KOPT-K1 (cell line): ENCODE measurements around the gene SPG11.
"Not testable (repeated sequence)": the region's sequence is repeated elsewhere in the genome, so short reads cannot be mapped to it uniquely, and the experiment has no call there.

Experiments
- H3K27ac ChIP-seq: fragments of 200-600 bp; sonication (generic); 2 replicates; pipeline ENCODE4 v1.5.1; 2016; ENCODE audit warnings: antibody characterized with exemption, mild to moderate bottlenecking, low read depth, low read length; ENCODE audit not compliant: poor library complexity, severe bottlenecking
- H3K36me3 ChIP-seq: fragments of 200-600 bp; sonication (generic); 2 replicates; pipeline ENCODE4 v1.5.1; 2017; ENCODE audit warnings: antibody characterized with exemption, mild to moderate bottlenecking, low read length, moderate library complexity; ENCODE audit not compliant: insufficient read depth
- H3K9me3 ChIP-seq: fragments of 200-600 bp; sonication (generic); 2 replicates; pipeline ENCODE4 v1.5.1; 2017; ENCODE audit warnings: antibody characterized with exemption, low read length, mild to moderate bottlenecking; ENCODE audit not compliant: insufficient read depth, poor library complexity, severe bottlenecking

SPG11 gene

DNA sequence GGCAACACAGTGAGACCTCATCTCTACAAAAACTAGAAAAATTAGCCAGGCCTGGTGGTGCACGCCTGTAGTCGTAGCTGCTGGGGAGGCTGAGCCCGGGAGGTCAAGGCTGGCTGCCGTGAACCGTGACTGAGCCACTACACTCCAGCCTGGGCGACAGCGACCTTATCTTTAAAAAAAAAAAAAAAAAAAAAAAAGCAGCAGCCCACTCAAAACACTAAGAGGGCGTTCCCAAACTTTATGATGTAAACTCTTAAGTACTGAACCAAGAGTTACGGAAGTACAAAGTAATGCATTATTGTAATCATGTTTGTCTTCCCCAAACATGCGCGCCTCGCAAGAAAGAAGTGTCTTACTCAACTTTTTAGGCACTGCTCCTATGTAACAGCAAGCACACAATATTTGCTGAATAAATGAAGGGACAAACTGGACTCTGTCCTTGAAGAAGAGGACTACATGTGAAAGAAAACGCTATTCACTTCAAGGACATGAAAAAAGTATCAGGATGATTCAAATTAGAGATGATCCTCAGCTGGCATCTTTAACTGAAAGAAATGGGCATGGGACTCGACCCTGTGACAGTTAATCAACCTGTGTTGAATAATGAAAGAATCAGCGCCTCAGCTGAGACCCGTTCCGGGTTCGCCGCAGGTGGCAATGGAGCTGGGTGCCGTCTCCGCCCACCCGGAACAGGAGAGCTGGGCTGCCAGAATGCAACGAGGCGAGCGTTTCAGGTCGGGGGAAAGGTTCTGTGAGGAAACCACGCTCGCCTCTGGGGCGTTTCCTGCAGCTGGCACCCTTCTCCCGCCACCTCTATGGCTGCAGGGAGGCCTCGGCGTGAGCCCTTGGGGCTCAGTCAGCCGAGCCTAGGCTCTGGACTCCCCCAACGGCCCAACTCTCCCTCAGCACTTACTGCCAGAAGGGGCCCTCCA is 718 bp downstream of the SPG11 start:
- H3K36me3 ChIP-seq: peaks cover 22% of the 10 kb centered on the region
- H3K27ac ChIP-seq: peak overlapping the region; percentile 97
- no peaks in the 10 kb centered on the region for H3K9me3 ChIP-seq

DNA sequence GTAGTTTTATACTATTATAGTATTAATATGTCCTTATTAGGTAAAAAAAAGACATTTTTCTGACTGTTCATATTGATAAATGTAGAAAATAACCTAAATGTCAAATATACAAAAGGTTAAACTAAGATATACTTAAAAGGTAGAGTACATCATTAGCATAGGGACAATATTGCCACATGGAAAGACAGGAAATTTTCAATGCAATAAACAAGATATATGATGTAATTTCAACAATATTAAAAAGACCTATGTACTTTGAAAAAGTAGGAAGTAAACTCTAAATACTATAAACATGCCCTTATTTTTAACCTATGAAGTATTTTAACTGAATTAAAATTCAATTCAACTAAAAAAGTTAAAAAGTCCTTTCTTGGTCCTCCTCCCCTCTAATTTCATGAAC is 1.9 kb downstream of the SPG11 start:
- no peaks in the 10 kb centered on the region for H3K9me3 ChIP-seq
- peaks cover 34% of the 10 kb centered on the region for H3K36me3 ChIP-seq
- H3K27ac ChIP-seq: no peak overlapping the region

DNA sequence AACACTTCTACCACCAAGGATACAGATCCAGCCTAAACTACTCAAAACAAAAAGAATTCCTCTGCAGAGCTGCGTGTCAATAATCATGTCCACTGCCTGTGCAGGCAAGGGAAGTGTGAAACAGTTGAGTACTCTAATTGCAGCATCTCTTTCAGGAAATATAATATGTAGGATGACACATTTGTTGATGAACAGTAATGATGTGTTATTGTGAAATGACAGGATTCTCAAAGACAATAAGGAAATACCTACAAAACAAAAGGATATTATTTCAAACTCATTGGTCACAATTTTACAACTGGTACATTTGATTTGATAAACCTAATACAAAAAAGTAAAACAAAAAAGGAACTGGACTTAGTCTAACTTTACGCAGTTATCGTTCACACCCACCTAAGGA is 4.4 kb downstream of the SPG11 start:
- H3K36me3 ChIP-seq: peaks cover 59% of the 10 kb centered on the region
- no peak overlapping the region for H3K27ac ChIP-seq
- no peaks in the 10 kb centered on the region for H3K9me3 ChIP-seq

DNA sequence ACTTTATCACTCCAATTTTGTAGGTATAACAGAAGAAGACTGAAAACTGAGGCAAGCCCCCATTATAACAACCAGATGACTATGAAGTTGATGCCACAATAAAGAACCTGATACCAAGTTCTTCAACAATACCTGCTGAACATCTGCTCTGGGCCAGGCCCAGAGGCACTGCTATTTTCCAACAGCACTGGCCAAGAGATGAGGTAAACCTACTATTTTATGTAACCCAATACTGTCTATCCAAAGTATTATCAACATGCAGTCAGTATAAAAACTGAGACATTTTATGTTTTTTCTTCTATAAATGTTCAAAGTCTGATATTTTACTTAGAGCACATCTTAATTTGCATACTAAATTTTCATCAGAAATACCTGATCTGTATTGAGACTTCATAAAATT is 6.1 kb downstream of the SPG11 start:
- Histone ChIP-seq H3K36me3 (peaks cover 67% of the 10 kb centered on the region), H3K9me3 (no peaks in the 10 kb centered on the region), H3K27ac (no peak overlapping the region)

DNA sequence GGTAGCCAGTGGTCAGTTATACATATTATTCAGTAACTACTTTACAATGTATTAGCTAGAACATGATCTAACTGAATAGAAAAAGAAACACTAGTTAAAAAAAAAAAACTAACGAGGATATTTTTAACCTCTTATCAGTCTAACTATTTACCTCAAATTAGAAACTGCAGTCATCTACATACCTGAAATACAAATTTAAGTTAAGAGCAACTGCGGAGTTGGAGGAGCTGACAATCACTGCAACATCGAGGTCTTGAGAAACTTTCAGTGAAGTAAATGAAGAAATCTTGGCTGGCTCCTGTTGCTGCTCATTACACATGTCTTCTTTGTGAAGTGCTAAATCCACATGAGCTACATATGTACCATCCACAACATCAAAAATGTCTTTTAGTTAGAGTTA is 6.5 kb downstream of the SPG11 start:
- Histone ChIP-seq H3K9me3 (no peaks in the 10 kb centered on the region), H3K27ac (no peak overlapping the region), H3K36me3 (peaks cover 71% of the 10 kb centered on the region)

DNA sequence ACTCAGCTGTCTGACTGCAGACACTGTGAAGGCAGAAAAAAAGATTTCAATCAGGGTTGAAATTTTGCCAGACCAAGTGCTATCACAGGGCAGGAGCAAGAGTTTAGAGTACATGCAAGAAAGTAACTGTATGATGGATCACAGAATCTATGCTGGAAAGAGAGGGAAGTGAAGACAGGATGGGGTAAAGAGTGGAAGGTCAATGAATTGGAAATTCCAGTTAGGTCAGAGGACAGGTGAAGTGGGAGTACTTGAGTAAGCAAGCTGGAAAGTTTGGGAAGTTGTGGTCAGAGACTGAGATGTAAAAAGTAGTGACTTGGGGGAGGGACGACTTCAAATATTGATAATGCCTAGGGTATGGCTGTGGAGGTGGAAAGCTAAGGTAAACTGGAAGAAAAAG is 7.2 kb downstream of the SPG11 start:
- Histone ChIP-seq H3K27ac (no peak overlapping the region), H3K9me3 (no peaks in the 10 kb centered on the region), H3K36me3 (peaks cover 77% of the 10 kb centered on the region)

DNA sequence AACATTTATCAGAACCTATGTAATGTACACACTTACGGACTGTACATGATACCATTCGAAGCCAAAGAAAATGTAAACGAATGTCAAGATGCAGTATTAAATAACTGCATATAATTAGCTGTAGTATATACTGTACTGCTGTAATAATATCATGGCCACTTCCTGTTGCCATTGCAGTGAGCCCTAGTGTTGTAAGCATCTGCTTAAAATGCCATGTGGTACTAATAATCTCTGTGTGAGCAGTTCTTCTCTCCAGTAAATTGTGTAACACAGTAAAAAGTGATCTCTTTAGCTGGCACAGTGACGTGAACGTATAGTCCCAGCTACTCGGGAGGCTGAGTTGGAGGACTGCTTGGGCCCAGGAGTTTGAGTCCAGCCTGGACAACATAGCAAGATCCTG is 8.6 kb downstream of the SPG11 start:
- Histone ChIP-seq H3K36me3 (peaks cover 85% of the 10 kb centered on the region), H3K27ac (no peak overlapping the region), H3K9me3 (no peaks in the 10 kb centered on the region)

DNA sequence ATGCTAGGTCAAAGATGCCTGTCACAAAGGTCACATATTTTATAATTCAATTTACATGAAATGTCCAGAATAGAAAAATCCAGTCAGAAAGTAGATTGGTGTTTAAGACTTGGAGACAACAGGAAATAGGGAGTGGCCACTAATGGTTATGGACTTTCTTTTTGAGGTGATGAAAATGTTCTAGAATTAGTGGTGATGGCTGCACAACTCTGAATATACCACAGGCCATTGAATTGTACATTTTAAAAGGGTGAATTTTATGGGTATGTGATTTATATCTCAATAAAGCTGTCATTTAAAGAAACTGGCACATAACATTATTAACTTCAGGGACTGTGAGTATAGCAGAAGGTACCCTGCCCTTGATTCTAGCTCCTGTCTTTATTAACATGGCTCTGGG is 15.8 kb downstream of the SPG11 start:
- no peak overlapping the region for H3K27ac ChIP-seq
- H3K9me3 ChIP-seq: no peaks in the 10 kb centered on the region
- peaks cover 64% of the 10 kb centered on the region for H3K36me3 ChIP-seq

DNA sequence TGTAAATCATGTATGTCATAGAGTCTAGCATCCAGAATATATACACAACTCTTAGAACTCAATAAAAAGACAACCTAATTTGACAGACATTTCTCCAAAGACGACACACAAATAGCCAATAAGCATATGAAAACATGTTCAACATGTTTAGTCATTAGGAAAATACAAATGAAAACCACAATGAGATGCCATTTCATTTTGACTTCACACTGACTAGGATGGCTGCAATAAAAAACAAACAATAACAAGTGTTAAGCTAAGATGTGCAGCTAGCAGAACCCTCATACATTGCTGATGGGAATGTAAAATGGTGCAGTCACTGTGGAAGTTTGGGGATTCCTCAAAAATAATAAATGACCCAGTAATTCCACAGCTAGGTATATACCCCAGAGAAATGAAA is 16.4 kb downstream of the SPG11 start:
- Histone ChIP-seq H3K9me3 (no peaks in the 10 kb centered on the region), H3K36me3 (peaks cover 61% of the 10 kb centered on the region), H3K27ac (no peak overlapping the region)

DNA sequence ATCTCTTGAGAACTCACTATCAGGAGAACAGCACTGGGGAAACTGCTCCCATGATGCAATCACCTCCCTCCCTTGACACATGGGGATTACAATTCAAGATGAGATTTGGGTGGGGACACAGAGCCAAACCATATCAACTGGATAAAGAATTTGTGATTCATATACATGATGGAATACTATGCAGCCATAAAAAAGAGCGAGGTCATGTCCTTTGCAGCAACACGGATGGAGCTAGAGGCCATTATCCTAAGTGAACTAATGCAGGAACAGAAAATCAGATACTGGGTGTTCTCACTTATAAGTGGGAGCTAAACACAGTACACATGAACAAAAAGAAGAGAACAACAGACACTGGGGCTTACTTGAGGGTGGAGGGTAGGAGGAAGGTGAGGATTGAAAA is 17.0 kb downstream of the SPG11 start:
- Histone ChIP-seq H3K27ac (no peak overlapping the region), H3K36me3 (peaks cover 55% of the 10 kb centered on the region), H3K9me3 (no peaks in the 10 kb centered on the region)

DNA sequence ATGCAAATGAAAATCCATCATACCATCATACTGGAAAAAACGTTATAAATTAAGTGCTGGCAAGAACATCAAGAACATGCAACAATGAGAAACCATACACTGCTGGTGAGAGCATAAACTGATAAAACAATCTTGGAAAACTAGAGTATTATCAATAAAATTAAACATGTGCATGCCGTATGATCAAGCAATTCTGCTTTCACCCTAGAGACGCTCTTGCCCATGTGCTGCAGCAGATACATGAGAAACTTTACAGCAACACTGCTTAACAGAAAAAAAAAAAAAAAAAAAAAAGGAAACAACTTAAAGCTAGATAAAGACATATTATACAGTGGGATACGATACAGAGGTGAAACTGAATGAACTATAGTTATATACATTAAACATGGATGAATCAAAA is 21.8 kb downstream of the SPG11 start:
- no peaks in the 10 kb centered on the region for H3K9me3 ChIP-seq
- peaks cover 43% of the 10 kb centered on the region for H3K36me3 ChIP-seq
- H3K27ac ChIP-seq: no peak overlapping the region

DNA sequence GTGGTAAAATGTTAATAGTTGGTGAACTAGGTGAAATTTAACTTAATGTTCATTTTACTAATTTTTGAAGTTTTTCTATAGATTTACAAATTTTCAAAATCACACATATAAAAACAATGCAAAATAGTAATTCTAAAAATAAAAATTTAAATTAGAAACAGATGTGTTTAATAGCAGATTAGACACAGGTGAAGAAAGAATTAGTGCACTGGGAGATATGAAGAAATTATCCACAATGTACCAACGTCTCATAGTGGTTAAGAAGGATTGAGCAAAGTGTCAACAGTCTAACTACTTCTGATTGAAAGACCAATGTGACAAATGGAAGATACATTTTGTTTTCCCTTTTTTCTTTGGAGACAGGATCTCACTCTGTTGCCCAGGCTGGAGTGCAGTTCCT is 26.5 kb downstream of the SPG11 start:
- no peaks in the 10 kb centered on the region for H3K9me3 ChIP-seq
- H3K36me3 ChIP-seq: peaks cover 68% of the 10 kb centered on the region
- H3K27ac ChIP-seq: no peak overlapping the region

DNA sequence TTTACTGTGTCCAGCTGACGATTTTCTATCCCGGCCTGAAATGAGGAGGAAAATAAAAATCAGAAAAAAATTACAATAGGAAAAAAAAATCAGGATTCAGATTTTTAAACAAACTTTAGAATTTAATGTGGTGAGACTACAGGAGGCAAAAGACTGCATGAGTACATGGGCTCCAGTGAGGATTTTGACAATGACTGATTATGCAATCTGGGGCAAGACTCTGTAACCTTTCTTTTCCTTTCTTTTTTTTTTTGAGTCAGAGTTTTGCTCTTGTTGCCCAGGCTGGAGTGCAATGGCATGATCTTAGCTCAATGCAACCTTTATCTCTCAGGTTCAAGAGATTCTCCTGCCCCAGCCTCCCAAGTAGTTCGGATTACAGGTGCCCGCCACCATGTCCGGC is 29.9 kb downstream of the SPG11 start:
- H3K36me3 ChIP-seq: peaks cover 86% of the 10 kb centered on the region
- H3K9me3 ChIP-seq: no peaks in the 10 kb centered on the region
- H3K27ac ChIP-seq: no peak overlapping the region

DNA sequence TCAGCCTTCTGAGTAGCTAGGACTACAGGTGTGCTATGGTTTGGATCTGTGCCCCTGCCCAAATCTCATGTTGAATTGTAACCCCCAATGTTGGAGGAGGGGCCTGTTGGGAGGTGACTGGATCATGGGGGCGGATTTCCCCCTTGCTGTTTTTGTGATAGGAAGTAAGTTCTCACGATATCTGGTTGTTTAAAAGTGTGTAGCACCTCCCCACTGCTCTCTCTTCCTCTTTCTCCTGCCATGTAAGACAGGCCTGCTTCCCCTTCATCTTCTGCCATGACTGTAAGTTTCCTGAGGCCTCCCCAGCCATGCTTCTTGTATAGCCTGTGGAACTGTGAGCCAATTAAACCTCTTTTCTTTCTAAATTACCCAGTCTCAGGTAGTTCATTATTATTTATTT is 38.2 kb downstream of the SPG11 start:
- not testable (repeated sequence) for H3K27ac ChIP-seq, H3K9me3 ChIP-seq
- peaks cover 87% of the 10 kb centered on the region for H3K36me3 ChIP-seq

DNA sequence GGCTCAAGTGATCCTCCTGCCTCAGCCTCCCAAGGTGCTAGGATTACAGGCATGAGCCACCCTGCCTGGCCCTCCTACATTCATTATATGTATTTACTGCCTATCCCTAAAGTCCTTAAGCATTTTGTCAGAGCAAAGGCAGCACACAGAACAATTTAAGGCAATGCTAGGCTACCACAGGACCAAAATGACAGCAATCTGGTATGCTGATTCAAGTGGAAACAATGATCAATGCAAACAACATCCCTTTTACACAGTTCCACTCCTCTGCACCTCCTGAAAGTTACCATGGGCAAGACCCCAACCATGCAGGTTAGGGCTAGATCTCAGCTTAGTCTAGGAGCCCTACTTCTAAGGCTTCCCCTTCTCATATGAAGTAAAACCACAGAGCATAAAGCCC is 40.3 kb downstream of the SPG11 start:
- Histone ChIP-seq H3K27ac (no peak overlapping the region), H3K36me3 (peaks cover 77% of the 10 kb centered on the region), H3K9me3 (no peaks in the 10 kb centered on the region)

DNA sequence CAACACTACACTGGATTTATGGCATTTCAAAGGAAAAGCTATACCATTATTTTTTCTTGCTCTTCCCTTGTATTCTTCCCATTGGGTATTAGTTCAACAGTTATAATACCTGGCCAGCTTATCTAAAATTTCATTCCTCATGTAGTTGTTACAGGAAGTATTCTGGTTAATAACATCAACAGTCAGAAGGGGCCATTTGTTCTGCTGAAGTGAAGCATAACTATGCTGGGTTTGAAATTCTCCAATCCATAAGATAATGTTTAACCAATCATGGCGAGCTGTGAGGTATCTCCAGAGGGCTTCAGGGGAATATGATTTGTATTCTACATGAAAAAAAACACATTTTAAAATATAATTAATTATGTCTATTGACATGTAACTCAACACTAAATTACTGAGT is 43.4 kb downstream of the SPG11 start:
- Histone ChIP-seq H3K27ac (no peak overlapping the region), H3K36me3 (peaks cover 79% of the 10 kb centered on the region), H3K9me3 (no peaks in the 10 kb centered on the region)
